ENCODE measurements around the gene TRPM4.

DNA sequence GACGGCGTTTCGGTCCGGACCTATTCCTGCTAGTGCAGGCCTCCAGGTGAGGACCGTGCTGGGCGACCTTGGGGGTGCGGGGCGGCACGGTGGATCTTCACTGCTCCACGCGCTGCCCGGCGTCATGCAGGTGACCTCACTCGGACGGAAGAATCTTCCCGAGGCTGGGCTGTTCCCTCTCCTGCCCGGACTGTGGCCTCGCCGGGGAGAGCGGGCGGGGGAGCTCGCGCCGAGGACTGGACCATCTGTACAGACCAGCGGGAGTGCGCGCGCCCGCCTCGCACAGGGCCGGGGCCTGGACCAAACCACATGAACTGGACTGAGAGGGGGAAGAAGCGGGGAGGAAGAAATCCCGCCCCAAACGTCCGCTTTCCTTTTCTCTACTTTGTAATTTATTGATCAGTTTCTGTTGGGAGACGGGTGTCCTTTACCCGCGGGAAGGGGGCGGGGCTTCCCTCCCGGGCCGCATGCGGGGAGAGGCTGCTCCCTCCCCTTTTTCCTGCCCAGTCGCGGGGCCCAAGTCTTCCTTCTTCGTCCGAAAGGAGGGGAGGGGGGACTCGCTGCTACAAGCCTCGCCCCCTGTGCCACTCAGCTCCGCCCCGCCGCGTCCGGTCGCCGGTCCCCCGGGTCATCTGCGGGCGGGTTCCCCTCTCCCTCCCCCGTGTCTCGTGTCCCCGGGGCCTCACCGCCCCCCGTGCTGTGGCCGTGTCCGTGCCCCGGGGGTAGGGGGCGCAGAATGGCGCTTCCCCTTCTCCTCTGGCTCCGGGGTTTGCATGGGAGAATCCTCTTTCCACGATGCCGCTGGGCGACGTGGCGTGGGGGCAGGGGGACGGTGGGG lies 7.3 kb upstream of the TRPM4 start:
- TF ChIP-seq POLR2A (IDR thresholded peaks at IDR 0.05; ENCODE audit: low read depth) (no peak), EP300 (IDR thresholded peaks at IDR 0.05) (no peak)
